Aorta (tissue), 5 donors: ENCODE measurements around the gene KAT2A. TPM values are rescaled to one million over a fixed set of nuclear protein-coding genes. Genes with fewer than 3 reads are reported as not detected.
"Not testable (repeated sequence)": the region's sequence is repeated elsewhere in the genome, so short reads cannot be mapped to it uniquely, and the experiment has no call there.

Source experiments
- ATAC-seq: fragments of 200-7000 bp; cut with Tn5 transposase; one replicate; pipeline ENCODE4 v1.9.1; 2022; ENCODE audit warnings: moderate library complexity; ENCODE audit not compliant: low FRiP score
- DNase-seq, 2 donors: peaks; one replicate each; pipeline ENCODE4 v3.0.0-alpha.2; 2020
- H3K27ac ChIP-seq, 2 donors: one replicate each; pipeline ENCODE4 v1.5.1; 2013; ENCODE audit warnings: low read length in 2 of 2, mild to moderate bottlenecking in 2 of 2, moderate library complexity in 2 of 2, control low read depth in 1 of 2, inconsistent platforms in 1 of 2, low read depth in 1 of 2
- H3K27me3 ChIP-seq, 2 donors: one replicate each; pipeline ENCODE4 v1.6.1; 2013; ENCODE audit warnings: control low read depth in 1 of 2, low read length in 1 of 2, mild to moderate bottlenecking in 1 of 2, moderate library complexity in 1 of 2; ENCODE audit not compliant: insufficient read depth in 2 of 2, control insufficient read depth in 1 of 2
- H3K36me3 ChIP-seq, 2 donors: one replicate each; pipeline ENCODE4 v1.6.1; 2013; ENCODE audit warnings: control low read depth in 1 of 2, low read length in 1 of 2, mild to moderate bottlenecking in 1 of 2; ENCODE audit not compliant: insufficient read depth in 2 of 2, control insufficient read depth in 1 of 2
- H3K4me1 ChIP-seq, 2 donors: one replicate each; pipeline ENCODE4 v1.6.1; 2013; ENCODE audit warnings: low read length in 2 of 2, control low read depth in 1 of 2, mild to moderate bottlenecking in 1 of 2, moderate library complexity in 1 of 2; ENCODE audit not compliant: insufficient read depth in 2 of 2, control insufficient read depth in 1 of 2
- H3K4me3 ChIP-seq, 2 donors: one replicate each; pipeline ENCODE4 v1.5.1; 2013; ENCODE audit warnings: low read length in 2 of 2, control low read depth in 1 of 2, mild to moderate bottlenecking in 1 of 2
- H3K9me3 ChIP-seq: one replicate; pipeline ENCODE4 v1.6.1; 2013; ENCODE audit warnings: mild to moderate bottlenecking, low read length; ENCODE audit not compliant: control insufficient read depth
- WGBS, 2 donors: extraction: QIAGEN DNeasy Blood & Tissue Kit; methylation state at CpG; one replicate each; pipeline ENCODE4 v1.1.7; 2013; 5-methylcytosine and 5-hydroxymethylcytosine counted together
- intact Hi-C, 2 donors: fragments of 100-400 bp; cut with DNase I; formaldehyde crosslinking; loops; one replicate each; pipeline versions ENCODE4 v1.14.2 to v1.15.0; 2022
- polyA plus RNA-seq, 2 donors: library from polyadenylated mRNA; stranded (reverse); fragments of 200-250 nt; gene quantifications; one replicate each; pipeline ENCODE4 v1.2.3, GENCODE V29; 2013
- total RNA-seq, 2 donors: library from RNA; stranded (reverse); fragmentation: NEBNext Ultra II Directional; extraction: Animal tissue kit (Norgen Biotek cat#: 25700); gene quantifications; one replicate each; pipeline ENCODE4 v1.2.1, GENCODE V29; 2021
- donor health status: healthy with polysubstance abuse.
- donor health status: Bipolar disorder and iron deficiency.
- donor health status: DM: no; HTN: no; CAD: no.
- donor health status: DM: no; HTN: no; CAD: no.
- donor health status: DM: yes; HTN: yes; CAD: no.

The KAT2A gene
- total and polyA plus RNA-seq, 4 donors = 8.9 to 109 (median 37.0) TPM

DNA sequence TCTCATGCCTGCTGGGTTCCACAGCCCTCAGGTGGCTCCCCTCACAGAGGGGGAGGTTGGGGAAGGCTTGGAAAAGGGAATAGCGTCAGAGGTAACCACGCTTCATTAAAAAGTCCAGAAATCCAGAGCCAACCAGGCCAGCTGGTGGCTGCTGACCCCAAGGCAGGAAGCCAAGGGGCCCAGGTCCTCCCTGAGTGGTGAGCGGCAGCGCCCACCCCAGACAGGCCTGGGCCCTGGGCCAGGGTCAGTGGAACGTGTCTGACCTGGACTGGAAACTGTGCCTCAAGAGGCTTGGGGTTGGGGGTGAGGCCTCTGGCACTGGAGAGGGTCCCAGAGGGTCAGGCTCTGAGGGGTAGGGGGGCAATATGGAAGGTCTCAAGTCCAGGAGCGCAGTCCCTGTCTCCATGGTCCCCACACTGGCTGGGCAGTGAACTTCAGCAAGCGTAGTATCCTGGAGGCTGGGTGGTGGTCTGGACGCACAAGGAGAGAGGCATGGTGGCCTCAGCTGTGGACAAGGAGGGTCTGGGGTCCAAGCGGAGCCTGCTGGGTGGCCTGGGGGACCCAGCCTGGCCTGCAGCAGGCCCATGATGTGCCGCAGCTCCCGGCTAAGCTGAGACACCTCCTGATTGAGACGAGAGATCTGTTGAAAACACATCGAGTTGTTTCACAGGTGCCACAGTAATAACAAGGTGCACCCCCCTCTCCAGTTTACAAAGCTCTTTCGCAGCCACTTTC lies 38.8 kb upstream of the KAT2A start:
- H3K9me3 ChIP-seq = no peaks in the 10 kb centered on the region
- H3K27ac ChIP-seq = no peak overlapping the region
- no peaks in the 10 kb centered on the region for H3K4me1 ChIP-seq
- no peaks in the 10 kb centered on the region for H3K27me3 ChIP-seq
- H3K36me3 ChIP-seq = no peaks in the 10 kb centered on the region
- 72 to 73% methylated on average over 14 of the region's 14 CpGs for WGBS, 2 donors
- DNase-seq = no peak
- intact Hi-C loops = no loop called here
- ATAC-seq = no peak
- no peak overlapping the region for H3K4me3 ChIP-seq

DNA sequence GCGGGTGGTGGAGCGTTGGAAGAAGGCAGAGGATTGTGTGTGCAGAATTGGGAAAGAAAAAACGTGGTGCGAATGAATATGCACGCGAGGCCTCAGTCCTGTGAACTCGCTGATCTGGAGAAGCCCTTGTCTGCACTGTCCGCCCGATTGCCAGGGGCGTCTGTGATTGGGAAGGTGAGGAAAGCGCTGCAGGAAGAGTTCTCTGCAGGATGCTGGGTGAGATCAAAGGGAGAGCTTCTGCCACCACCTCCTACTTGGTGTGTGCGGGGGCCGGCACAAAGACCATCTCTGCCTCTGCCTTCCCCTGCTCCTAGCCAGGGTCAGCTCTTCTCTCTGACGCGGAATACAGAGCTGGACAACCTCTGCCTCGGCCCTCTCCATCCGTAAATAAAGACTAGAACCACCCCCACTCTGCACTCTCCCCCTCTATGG lies 34.5 kb upstream of the KAT2A start:
- Histone ChIP-seq H3K4me3 (no peak overlapping the region), H3K9me3 (no peaks in the 10 kb centered on the region), H3K36me3 (no peaks in the 10 kb centered on the region), H3K4me1 (no peaks in the 10 kb centered on the region), H3K27ac (no peak overlapping the region), H3K27me3 (no peaks in the 10 kb centered on the region)
- intact Hi-C loops = loop anchor here in 1 of 2 donors (2.0 kb wide), 1 partner anchor 189 kb away; the partner anchor contains the start of gene CNP
- WGBS, 2 donors = 29 to 33% methylated on average over 17 of the region's 17 CpGs
- ATAC-seq (no peak), DNase-seq (no peak)

GRCh38 chr17:42153919-42154742 lies 33.0 kb upstream of the KAT2A start:
- Histone ChIP-seq H3K4me1 (no peaks in the 10 kb centered on the region), H3K36me3 (no peaks in the 10 kb centered on the region), H3K4me3 (peak overlapping the region; percentile 75 to 89), H3K27me3 (no peaks in the 10 kb centered on the region), H3K9me3 (no peaks in the 10 kb centered on the region), H3K27ac (peak overlapping the region in 1 of 2 donors; percentile 6)
- ATAC-seq = no peak
- 5 to 6% methylated on average over 15 of the region's 15 CpGs for WGBS, 2 donors
- intact Hi-C loops = loop anchor here in 1 of 2 donors (2.0 kb wide), 1 partner anchor 187 kb away; the partner anchor contains the start of gene CNP
- DNase-seq = no peak

DNA sequence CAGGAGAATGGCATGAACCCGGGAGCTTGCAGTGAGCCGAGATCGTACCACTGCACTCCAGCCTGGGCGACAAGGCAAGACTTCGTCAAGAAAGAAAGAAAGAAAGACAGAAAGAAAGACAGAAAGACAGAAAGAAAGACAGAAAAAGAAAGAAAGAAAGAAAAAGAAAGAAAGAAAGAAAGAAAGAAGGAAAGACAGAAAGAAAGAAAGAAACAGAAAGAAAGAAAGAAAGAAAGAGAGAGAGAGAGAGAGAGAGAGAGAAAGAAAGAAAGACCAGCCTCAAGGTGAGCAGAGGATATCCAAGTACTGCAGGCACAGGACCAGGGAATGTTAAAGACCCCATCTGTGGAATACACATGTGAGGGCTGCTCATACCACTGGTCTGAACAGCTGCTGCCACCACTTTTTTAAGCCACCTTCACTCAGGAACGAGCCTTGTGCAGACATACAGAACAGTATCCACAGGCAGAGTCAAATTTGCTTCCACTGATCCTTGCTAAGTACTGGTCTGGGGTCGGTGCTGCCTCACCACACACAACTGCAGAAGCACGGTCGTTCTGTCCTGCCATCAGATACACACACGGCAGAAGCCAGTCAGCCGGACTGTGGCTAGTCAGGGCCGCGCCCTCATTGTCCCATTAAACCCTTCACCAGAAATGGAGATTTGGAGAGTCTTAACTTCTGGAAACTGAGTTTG lies 25.9 kb upstream of the KAT2A start:
- intact Hi-C loops = no loop called here
- Histone ChIP-seq H3K36me3 (no peaks in the 10 kb centered on the region), H3K27ac (no peak overlapping the region), H3K4me3 (no peak overlapping the region), H3K9me3 (no peaks in the 10 kb centered on the region), H3K4me1 (peaks cover 0 to 2% of the 10 kb centered on the region in 2 donors), H3K27me3 (no peaks in the 10 kb centered on the region)
- DNase-seq (no peak), ATAC-seq (no peak)
- 89 to 91% methylated on average over 13 of the region's 13 CpGs for WGBS, 2 donors

- intact Hi-C loops, H3K27me3 ChIP-seq, H3K4me3 ChIP-seq, H3K4me1 ChIP-seq, DNase-seq, H3K9me3 ChIP-seq, H3K36me3 ChIP-seq, ATAC-seq: not testable (repeated sequence)
- WGBS, 2 donors = 68 to 74% methylated on average over 4 of the region's 4 CpGs
- H3K27ac ChIP-seq = peak overlapping the region in 1 of 2 donors; percentile 39
Measured at GRCh38 chr17:42143138-42143537, 22.0 kb upstream of the KAT2A start.

DNA sequence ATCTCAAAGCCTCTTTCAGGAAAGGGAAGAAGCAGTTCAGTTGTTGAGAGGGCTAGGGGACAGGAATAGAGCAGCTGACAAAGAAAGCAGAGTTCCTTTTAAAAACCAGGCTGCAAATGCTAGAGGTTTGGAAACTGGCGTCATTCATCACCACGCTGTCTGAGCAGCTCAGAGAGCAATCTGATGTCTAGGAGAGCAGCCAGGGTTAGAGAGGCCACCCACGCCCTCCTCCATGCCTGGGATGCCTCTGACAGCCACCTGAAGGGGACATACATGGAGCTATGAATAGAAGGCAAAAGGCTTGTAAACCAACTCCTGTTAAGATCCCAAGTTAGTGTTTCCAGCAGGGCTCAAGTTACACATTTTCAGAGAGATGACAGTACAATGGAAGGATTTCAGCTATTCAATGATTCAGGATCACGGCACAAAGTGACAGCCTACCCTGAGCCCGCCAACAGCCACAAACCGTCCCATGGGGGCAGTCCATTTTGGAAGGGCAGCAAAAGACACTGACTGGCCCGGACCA lies 21.3 kb upstream of the KAT2A start:
- H3K36me3 ChIP-seq = no peaks in the 10 kb centered on the region
- ATAC-seq = peak; percentile 39

GRCh38 chr17:42141382-42141781 lies 20.2 kb upstream of the KAT2A start:
- Histone ChIP-seq H3K4me3 (no peak overlapping the region), H3K9me3 (no peaks in the 10 kb centered on the region), H3K27ac (no peak overlapping the region), H3K36me3 (no peaks in the 10 kb centered on the region), H3K4me1 (peaks cover 0 to 7% of the 10 kb centered on the region in 2 donors), H3K27me3 (no peaks in the 10 kb centered on the region)
- intact Hi-C loops = no loop called here
- DNase-seq (no peak), ATAC-seq (no peak)
- 75 to 80% methylated on average over 8 of the region's 8 CpGs for WGBS, 2 donors

More for the DNA sequence above, 21.3 kb upstream of the KAT2A start:
- peaks cover 0 to 7% of the 10 kb centered on the region in 2 donors for H3K4me1 ChIP-seq
- H3K27me3 ChIP-seq = no peaks in the 10 kb centered on the region
- intact Hi-C loops = no loop called here
- H3K4me3 ChIP-seq = no peak overlapping the region
- DNase-seq = no peak
- no peak overlapping the region for H3K27ac ChIP-seq
- H3K9me3 ChIP-seq = no peaks in the 10 kb centered on the region
- WGBS, 2 donors = 17 to 21% methylated on average over 7 of the region's 7 CpGs

- not testable (repeated sequence) for ATAC-seq
- 98 to 99% methylated on average over 7 of the region's 7 CpGs for WGBS, 2 donors
Measured at GRCh38 chr17:42140690-42141089, 19.5 kb upstream of the KAT2A start.

More at GRCh38 chr17:42140690-42141089, 19.5 kb upstream of the KAT2A start:
- H3K27me3 ChIP-seq, H3K4me3 ChIP-seq, intact Hi-C loops, H3K27ac ChIP-seq, H3K9me3 ChIP-seq, DNase-seq, H3K36me3 ChIP-seq, H3K4me1 ChIP-seq: not testable (repeated sequence)
